Activated T-helper 1 cell treated with anti-CD3 and anti-CD28 coated beads, Interleukin-2, amount 50 U/mL, for 16 hours (primary cell): ENCODE results near the gene TMEM214.

Source experiments
- DNase-seq, 2 donors: peaks; one replicate each; pipeline ENCODE4 v3.0.0-alpha.2; 2020; ENCODE audit warnings: low read depth in 1 of 2, low spot score in 1 of 2

The TMEM214 gene

GRCh38 chr2:27083410-27084296 lies 50.9 kb downstream of the TMEM214 start:
- DNase-seq = no peak

- DNase-seq = no peak
Measured at GRCh38 chr2:27084297-27085061, 51.7 kb downstream of the TMEM214 start.

GRCh38 chr2:27085062-27085672 lies 52.4 kb downstream of the TMEM214 start:
- DNase-seq = no peak

GRCh38 chr2:27085673-27086089 lies 52.9 kb downstream of the TMEM214 start:
- no peak for DNase-seq

GRCh38 chr2:27086090-27086723 lies 53.4 kb downstream of the TMEM214 start:
- peak; percentile 98 to 99 for DNase-seq

- no peak for DNase-seq
Measured at GRCh38 chr2:27086724-27087593, 54.2 kb downstream of the TMEM214 start, which contains the start of gene KHK. TSS of gene KHK (plus strand) at chr2:27086772. CDS start at chr2:27087260, 488 bp downstream.

- DNase-seq = no peak
Measured at GRCh38 chr2:27087823-27088410, 55.2 kb downstream of the TMEM214 start.

GRCh38 chr2:27088634-27089033 lies 55.9 kb downstream of the TMEM214 start:
- no peak for DNase-seq

- no peak for DNase-seq
Measured at GRCh38 chr2:27089111-27089954, 56.6 kb downstream of the TMEM214 start.
